Calu3 (cell line): Measurements from ENCODE around the gene COL11A2. TPM values are rescaled to one million over a fixed set of nuclear protein-coding genes. Genes with fewer than 3 reads are reported as not detected.
A peak's percentile ranks its signal among the peaks of the same experiment; 100 is the strongest.

ENCODE experiments used
- BruUV-seq: library from RNA; stranded (reverse); fragments of 400-500 nt; replicated peaks from 2 replicates; lab custom pipeline; 2021; lab: Mats Ljungman, UMichigan
- CTCF ChIA-PET: fragments of 300-600 bp; sonication (Branson Sonifier 250); formaldehyde crosslinking; loops from one replicate; lab custom pipeline; 2022; ENCODE audit warnings: antibody characterized with exemption; lab: Charles Lee
- DNase-seq: peaks from one replicate; pipeline ENCODE4 v3.0.0; 2022
- H3K27ac Mint-ChIP-seq: one replicate; pipeline ENCODE4 v1.8.0; 2022; ENCODE audit warnings: mixed read lengths; ENCODE audit not compliant: unreplicated experiment
- H3K27me3 Mint-ChIP-seq: one replicate; pipeline ENCODE4 v1.8.0; 2022; ENCODE audit warnings: mixed read lengths; ENCODE audit not compliant: unreplicated experiment
- H3K36me3 Mint-ChIP-seq: one replicate; pipeline ENCODE4 v1.8.0; 2022; ENCODE audit warnings: mild to moderate bottlenecking, moderate library complexity, mixed read lengths; ENCODE audit not compliant: insufficient read depth, unreplicated experiment
- H3K4me1 Mint-ChIP-seq: one replicate; pipeline ENCODE4 v1.8.0; 2022; ENCODE audit warnings: mild to moderate bottlenecking, low read depth, mixed read lengths; ENCODE audit not compliant: unreplicated experiment
- H3K4me3 Mint-ChIP-seq: one replicate; pipeline ENCODE4 v1.8.0; 2022; ENCODE audit warnings: mild to moderate bottlenecking, low read depth, moderate library complexity, mixed read lengths; ENCODE audit not compliant: unreplicated experiment
- H3K9me3 Mint-ChIP-seq: one replicate; pipeline ENCODE4 v1.8.0; 2022; ENCODE audit warnings: low read depth, mixed read lengths; ENCODE audit not compliant: unreplicated experiment
- intact Hi-C: fragments of 100-400 bp; cut with micrococcal nuclease; formaldehyde crosslinking; loops from one replicate; pipeline ENCODE4 v1.10.0; 2022; ENCODE audit not compliant: unreplicated experiment
- total RNA-seq: library from RNA; stranded (reverse); gene quantifications from 2 replicates; pipeline ENCODE4 v1.2.3, GENCODE V29; 2022
- TF ChIP-seq, protein P1 (sequence below): fragments of 200-600 bp; IDR thresholded peaks from one replicate; pipeline ENCODE4 v1.8.0; 2022; ENCODE audit warnings: antibody characterized with exemption; ENCODE audit not compliant: unreplicated experiment

Gene COL11A2
- total RNA-seq, 1 experiment from 2014 or later = 1.8 TPM

DNA sequence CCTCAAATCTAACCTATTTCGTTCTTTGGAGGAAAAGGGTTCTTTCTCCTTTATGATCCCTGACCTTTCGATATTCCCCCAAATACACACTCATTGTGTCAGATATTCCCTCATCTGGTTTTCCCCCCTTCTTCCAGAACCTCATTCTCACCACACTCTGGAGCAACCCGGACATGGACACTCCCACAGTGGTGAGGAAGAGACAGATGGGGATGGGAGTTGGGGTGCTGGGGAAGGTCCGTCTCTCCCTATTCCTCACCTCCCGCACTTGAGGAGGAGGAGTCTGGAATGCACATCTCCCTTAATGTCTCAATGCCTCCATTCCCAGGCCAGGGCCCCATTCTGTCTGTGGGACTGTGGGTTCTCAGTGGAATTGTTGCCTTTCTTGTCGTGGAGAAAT lies 9.7 kb upstream of the COL11A2 start:
- Mint-ChIP-seq H3K4me1 (peaks cover 74% of the 10 kb centered on the region), H3K4me3 (peak overlapping the region; percentile 97), H3K9me3 (no peaks in the 10 kb centered on the region), H3K27ac (peak overlapping the region; percentile 97), H3K27me3 (no peaks in the 10 kb centered on the region), H3K36me3 (peaks cover 95% of the 10 kb centered on the region)
- DNase-seq = no peak
- CTCF ChIA-PET = interaction anchor here (1.0 kb wide), 1 partner anchor 46 kb away, joined by 3 read pairs; no protein-coding TSS in a partner anchor
- TF ChIP-seq, protein P1, sequence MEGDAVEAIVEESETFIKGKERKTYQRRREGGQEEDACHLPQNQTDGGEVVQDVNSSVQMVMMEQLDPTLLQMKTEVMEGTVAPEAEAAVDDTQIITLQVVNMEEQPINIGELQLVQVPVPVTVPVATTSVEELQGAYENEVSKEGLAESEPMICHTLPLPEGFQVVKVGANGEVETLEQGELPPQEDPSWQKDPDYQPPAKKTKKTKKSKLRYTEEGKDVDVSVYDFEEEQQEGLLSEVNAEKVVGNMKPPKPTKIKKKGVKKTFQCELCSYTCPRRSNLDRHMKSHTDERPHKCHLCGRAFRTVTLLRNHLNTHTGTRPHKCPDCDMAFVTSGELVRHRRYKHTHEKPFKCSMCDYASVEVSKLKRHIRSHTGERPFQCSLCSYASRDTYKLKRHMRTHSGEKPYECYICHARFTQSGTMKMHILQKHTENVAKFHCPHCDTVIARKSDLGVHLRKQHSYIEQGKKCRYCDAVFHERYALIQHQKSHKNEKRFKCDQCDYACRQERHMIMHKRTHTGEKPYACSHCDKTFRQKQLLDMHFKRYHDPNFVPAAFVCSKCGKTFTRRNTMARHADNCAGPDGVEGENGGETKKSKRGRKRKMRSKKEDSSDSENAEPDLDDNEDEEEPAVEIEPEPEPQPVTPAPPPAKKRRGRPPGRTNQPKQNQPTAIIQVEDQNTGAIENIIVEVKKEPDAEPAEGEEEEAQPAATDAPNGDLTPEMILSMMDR = no peak
- no TSS peak for BruUV-seq
- intact Hi-C loops = no loop called here

DNA sequence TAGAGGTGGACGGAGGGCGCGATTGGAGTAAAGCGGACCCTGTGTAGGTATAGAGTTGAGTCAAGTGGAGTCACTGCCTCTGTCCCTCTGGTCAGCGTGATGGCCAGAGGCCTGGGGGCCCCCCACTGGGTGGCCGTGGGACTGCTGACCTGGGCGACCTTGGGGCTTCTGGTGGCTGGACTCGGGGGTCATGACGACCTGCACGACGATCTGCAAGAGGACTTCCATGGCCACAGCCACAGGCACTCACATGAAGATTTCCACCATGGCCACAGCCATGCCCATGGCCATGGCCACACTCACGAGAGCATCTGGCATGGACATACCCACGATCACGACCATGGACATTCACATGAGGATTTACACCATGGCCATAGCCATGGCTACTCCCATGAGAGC lies 8.9 kb upstream of the COL11A2 start:
- DNase-seq = peak; percentile 31
- Mint-ChIP-seq H3K4me1 (peaks cover 71% of the 10 kb centered on the region), H3K27ac (peak overlapping the region; percentile 97), H3K36me3 (peaks cover 97% of the 10 kb centered on the region), H3K4me3 (peak overlapping the region; percentile 97), H3K9me3 (no peaks in the 10 kb centered on the region), H3K27me3 (no peaks in the 10 kb centered on the region)
- intact Hi-C loops = no loop called here
- BruUV-seq = TSS peak; percentile 81
- TF ChIP-seq, protein P1 = no peak
- CTCF ChIA-PET = no interaction called here

DNA sequence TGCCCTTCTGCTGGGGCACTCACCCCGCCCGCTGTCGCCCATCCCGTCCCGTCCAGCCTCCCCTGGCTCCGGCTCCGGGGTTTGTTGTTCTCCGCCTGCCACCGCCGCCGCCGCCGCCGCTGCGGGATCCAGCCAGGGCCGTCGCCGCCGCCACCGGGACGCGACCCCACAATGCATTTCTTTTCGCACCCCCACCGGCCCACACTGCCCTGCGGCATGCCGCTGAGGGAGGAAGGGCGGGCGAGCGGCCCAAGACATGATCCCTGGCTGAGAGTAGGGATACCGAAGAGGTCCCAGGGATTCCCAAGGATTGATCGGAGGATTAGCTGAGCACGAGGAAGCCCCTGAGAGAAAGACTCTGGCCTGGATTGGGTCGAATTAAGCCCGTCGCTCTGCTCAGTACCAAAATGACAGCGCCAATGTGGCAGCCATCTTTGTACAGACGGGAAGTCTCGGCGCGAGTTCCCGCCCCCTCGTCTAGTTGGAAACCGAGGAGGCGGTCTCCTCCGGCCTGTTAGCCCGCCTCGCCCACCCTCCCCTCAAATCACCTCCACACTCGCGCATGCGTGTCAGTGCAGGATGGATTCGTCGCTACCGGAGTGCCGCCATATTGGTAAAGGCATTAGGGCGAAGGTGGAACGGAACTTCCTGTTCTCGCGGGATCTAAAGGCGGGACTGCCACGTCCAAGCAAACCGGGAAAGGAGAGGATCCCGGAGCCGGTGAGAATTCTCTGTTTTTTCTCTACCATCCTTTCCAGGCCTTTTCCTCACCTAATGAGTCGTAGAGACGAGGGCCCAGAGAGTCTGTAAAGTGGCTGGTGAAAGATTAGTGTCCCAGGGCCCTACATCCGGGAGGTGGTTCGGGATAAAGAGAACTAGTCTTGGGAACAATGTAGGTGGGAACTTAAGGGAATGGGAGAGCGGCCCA lies 8.2 kb upstream of the COL11A2 start, which contains the start of the genes RXRB and SLC39A7:
Gene RXRB, minus strand, starts transcription at position 447 of the 928 bp plus-strand sequence. Its CDS starts 189 bp downstream, at position 258.
Gene SLC39A7, plus strand, starts transcription at position 649 of the 928 bp plus-strand sequence. CDS start 379 bp downstream, outside the sequence.
- H3K36me3 Mint-ChIP-seq = peaks cover 97% of the 10 kb centered on the region
- H3K27ac Mint-ChIP-seq = peak within 1 kb of the TSS; percentile 97
- H3K9me3 Mint-ChIP-seq = no peaks in the 10 kb centered on the region
- intact Hi-C loops = no loop called here
- H3K27me3 Mint-ChIP-seq = no peaks in the 10 kb centered on the region
- peak; percentile 99 for DNase-seq
- peak within 1 kb of the TSS; percentile 97 for H3K4me3 Mint-ChIP-seq
- H3K4me1 Mint-ChIP-seq = peaks cover 64% of the 10 kb centered on the region
- BruUV-seq = no TSS peak
- CTCF ChIA-PET = interaction anchor here (0.7 kb wide), 3 partner anchors 11 to 226 kb away, joined by 3 to 4 read pairs (median 3); no protein-coding TSS in a partner anchor
- TF ChIP-seq, protein P1 = no peak

DNA sequence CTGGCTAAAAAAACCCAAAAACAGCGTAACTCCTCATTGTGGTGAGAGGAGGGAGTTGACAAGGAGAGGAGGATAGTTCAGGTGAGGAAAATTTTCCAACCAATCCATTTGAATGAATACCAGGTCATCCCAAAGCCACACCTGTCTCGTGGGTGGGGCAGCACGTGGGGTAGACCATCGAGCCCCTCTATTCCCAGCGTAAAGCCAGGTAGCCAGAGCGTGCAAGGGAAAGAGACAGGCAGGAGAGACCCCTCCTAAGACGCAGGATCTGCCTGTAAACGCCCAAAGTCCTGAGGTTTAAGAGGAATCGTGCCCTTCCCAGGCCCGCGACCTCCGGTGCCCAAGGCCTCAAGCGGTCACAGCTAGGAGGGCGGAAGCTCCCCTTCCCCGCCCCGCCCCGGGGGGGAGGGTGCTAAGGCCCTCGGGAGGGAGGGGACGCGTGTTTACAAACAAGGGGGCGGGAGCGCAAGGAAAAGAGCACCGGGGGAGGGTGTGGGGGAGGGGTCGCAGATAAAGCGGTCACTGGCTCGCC lies 7.5 kb upstream of the COL11A2 start:
- Mint-ChIP-seq H3K27ac (peak overlapping the region; percentile 97), H3K4me1 (peaks cover 57% of the 10 kb centered on the region), H3K4me3 (peak overlapping the region; percentile 97), H3K36me3 (peaks cover 97% of the 10 kb centered on the region), H3K27me3 (no peaks in the 10 kb centered on the region), H3K9me3 (no peaks in the 10 kb centered on the region)
- intact Hi-C loops = no loop called here
- TF ChIP-seq, protein P1 = no peak
- BruUV-seq = TSS peak; percentile 42
- CTCF ChIA-PET = interaction anchor here (0.6 to 0.7 kb wide), 4 partner anchors 11 to 226 kb away, joined by 3 to 4 read pairs (median 3); no protein-coding TSS in a partner anchor
- no peak for DNase-seq
